GM18520 (cell line): ENCODE results near the gene SLC9A9.
"Not testable (repeated sequence)": the region's sequence is repeated elsewhere in the genome, so short reads cannot be mapped to it uniquely, and the experiment has no call there.

ENCODE experiments used
- ATAC-seq: cut with Tn5 transposase; IDR thresholded peaks from one replicate; pipeline ENCODE4 v1.9.1; 2021; ENCODE audit not compliant: unreplicated experiment

Gene SLC9A9

GRCh38 chr3:143847787-143848631 lies at the start of gene SLC9A9:
Gene SLC9A9 (minus strand): TSS chr3:143848468. CDS start chr3:143848322, 146 bp downstream.
- ATAC-seq, result peak; percentile 97

- no peak for ATAC-seq
These were observed 49.5 kb upstream of the SLC9A9 start for GRCh38 chr3:143897576-143898295.

GRCh38 chr3:143896486-143896885 lies 48.2 kb upstream of the SLC9A9 start:
- ATAC-seq, result no peak

GRCh38 chr3:143895805-143896204 lies 47.5 kb upstream of the SLC9A9 start:
- no peak for ATAC-seq

GRCh38 chr3:143888846-143889245 lies 40.6 kb upstream of the SLC9A9 start:
- ATAC-seq, result no peak

GRCh38 chr3:143888166-143888565 lies 39.9 kb upstream of the SLC9A9 start:
- ATAC-seq, result no peak

GRCh38 chr3:143885780-143886427 lies 37.6 kb upstream of the SLC9A9 start:
- ATAC-seq, result peak; percentile 83

GRCh38 chr3:143884861-143885260 lies 36.6 kb upstream of the SLC9A9 start:
- ATAC-seq, result no peak

GRCh38 chr3:143883151-143883550 lies 34.9 kb upstream of the SLC9A9 start:
- no peak for ATAC-seq

GRCh38 chr3:143881095-143881494 lies 32.8 kb upstream of the SLC9A9 start:
- no peak for ATAC-seq

GRCh38 chr3:143875546-143875945 lies 27.3 kb upstream of the SLC9A9 start:
- ATAC-seq, result no peak

GRCh38 chr3:143873553-143873952 lies 25.3 kb upstream of the SLC9A9 start:
- ATAC-seq, result not testable (repeated sequence)

GRCh38 chr3:143865302-143865701 lies 17.0 kb upstream of the SLC9A9 start:
- no peak for ATAC-seq

GRCh38 chr3:143859465-143860203 lies 11.4 kb upstream of the SLC9A9 start:
- no peak for ATAC-seq

- no peak for ATAC-seq
These were observed 8.1 kb upstream of the SLC9A9 start for GRCh38 chr3:143856252-143856970.

GRCh38 chr3:143855183-143855582 lies 6.9 kb upstream of the SLC9A9 start:
- ATAC-seq, result no peak

GRCh38 chr3:143851331-143852017 lies 3.2 kb upstream of the SLC9A9 start:
- no peak for ATAC-seq

- no peak for ATAC-seq
These were observed 2.6 kb upstream of the SLC9A9 start for GRCh38 chr3:143850877-143851276.

GRCh38 chr3:143849854-143850549 lies 1.7 kb upstream of the SLC9A9 start:
- ATAC-seq, result no peak
